Neural progenitor cell (in vitro differentiated cells): ENCODE data around the gene GPR179.
"Not testable (repeated sequence)": the region's sequence is repeated elsewhere in the genome, so short reads cannot be mapped to it uniquely, and the experiment has no call there.

Experiments used
- EZH2 ChIP-seq: fragments of 200-600 bp; sonication (generic); IDR thresholded peaks from 2 replicates; pipeline ENCODE4 v1.6.1; 2017; ENCODE audit warnings: antibody characterized with exemption, mild to moderate bottlenecking, moderate library complexity
- TF ChIP-seq, protein P1 (sequence below): fragments of 200-600 bp; sonication (generic); IDR thresholded peaks from 2 replicates; pipeline ENCODE4 v1.5.1; 2017; ENCODE audit warnings: antibody characterized with exemption, mild to moderate bottlenecking

DNA sequence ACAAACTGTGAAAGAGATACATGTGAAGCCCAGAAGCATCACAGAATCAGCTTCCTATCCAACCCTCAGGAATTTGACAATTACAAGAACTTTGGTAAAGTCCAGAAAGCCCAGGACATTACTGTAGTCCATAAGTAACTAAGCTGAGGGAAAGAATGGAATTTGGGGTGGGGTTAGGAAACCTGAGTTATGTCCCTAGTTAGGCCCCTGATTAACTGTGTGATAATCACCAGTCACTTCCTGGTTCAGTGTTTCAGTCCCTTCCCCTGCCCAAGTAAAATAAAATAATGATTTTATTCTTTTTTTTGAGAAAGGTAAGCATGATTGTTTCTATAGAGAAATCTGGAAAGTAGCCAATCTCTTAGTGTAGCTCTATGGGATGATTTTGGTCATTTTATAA lies 57.8 kb downstream of the GPR179 start:
- TF ChIP-seq, protein P1, sequence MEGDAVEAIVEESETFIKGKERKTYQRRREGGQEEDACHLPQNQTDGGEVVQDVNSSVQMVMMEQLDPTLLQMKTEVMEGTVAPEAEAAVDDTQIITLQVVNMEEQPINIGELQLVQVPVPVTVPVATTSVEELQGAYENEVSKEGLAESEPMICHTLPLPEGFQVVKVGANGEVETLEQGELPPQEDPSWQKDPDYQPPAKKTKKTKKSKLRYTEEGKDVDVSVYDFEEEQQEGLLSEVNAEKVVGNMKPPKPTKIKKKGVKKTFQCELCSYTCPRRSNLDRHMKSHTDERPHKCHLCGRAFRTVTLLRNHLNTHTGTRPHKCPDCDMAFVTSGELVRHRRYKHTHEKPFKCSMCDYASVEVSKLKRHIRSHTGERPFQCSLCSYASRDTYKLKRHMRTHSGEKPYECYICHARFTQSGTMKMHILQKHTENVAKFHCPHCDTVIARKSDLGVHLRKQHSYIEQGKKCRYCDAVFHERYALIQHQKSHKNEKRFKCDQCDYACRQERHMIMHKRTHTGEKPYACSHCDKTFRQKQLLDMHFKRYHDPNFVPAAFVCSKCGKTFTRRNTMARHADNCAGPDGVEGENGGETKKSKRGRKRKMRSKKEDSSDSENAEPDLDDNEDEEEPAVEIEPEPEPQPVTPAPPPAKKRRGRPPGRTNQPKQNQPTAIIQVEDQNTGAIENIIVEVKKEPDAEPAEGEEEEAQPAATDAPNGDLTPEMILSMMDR = not testable (repeated sequence)
- TF ChIP-seq EZH2 = not testable (repeated sequence)
